COLO668 (cell line): ENCODE measurements around the gene LATS2.

Source experiments
- DNase-seq: peaks from one replicate; lab custom pipeline; 2025; ENCODE audit not compliant: unreplicated experiment; lab: John Stamatoyannopoulos, UW

Gene LATS2

GRCh38 chr13:20994441-20994821 lies 67.0 kb downstream of the LATS2 start:
- no peak for DNase-seq

GRCh38 chr13:20993661-20994440 lies 67.5 kb downstream of the LATS2 start:
- DNase-seq, result no peak

GRCh38 chr13:20993211-20993610 lies 68.2 kb downstream of the LATS2 start:
- no peak for DNase-seq

GRCh38 chr13:20991741-20992520 lies 69.5 kb downstream of the LATS2 start:
- DNase-seq, result no peak

DNA sequence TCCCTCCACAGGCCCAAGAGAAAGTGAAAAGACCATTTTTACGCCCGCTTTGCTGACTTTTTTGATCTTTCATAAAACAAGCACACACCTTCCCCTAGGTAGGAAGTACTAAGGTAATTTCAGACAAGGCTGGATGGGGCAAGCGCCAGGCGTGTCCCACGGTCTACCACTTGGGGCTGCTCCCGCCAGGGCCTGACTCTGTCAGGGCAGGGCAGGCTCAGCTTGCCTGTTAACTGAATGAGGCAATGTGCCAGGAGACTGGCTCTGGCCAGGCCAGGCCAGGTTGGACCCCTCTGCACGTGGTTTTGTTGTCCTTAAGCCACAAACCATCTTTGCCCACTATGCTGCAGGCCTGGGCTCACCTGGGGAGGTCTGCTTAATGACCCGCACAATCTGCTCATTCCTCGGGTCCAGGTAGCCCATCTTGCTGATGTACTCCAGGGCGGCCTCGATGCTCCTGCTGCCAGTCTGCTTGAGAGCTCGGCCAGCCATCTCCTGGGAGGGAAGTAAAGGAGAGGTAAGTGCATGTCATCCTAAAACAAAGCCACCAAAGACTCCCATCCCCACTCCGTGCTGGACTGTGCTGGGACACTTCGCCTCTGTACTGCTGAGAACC lies 70.4 kb downstream of the LATS2 start:
- DNase-seq, result no peak

DNA sequence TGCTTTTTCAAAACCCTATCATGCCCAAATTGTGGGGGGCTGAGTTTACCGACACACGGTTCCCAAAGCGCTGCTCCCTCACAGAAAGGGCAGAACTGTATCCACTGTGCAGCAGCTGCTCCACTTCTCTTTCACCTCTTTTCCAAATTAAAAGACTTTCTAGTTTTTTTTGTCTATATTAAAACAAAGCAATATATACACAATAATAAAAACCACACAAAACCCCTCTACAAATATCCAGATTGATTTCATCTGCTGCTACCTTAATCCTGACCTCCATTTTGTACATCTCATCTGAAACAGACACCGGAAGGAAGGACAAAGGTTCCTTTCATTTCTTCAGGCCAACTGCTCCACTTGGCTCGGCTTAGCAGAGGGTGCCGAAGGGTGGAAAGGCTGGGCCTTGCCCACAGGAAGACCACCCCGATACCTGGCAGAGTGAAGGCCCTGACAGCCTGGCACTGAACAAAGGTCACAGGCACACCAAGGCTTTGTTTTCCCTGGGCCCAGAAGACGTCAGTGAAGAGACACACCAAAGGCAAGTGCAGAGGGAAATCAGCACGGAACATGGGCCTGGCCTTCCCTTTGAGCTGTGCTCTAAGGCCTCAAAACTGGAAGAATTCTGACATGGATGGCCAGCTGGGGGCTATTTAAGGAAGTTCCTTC lies 71.6 kb downstream of the LATS2 start:
- DNase-seq, result no peak

- no peak for DNase-seq
Measured at GRCh38 chr13:20988909-20989655, 72.3 kb downstream of the LATS2 start.

- DNase-seq, result no peak
Measured at GRCh38 chr13:20988033-20988908, 73.1 kb downstream of the LATS2 start.

- no peak for DNase-seq
Measured at GRCh38 chr13:20987599-20987998, 73.8 kb downstream of the LATS2 start.

DNA sequence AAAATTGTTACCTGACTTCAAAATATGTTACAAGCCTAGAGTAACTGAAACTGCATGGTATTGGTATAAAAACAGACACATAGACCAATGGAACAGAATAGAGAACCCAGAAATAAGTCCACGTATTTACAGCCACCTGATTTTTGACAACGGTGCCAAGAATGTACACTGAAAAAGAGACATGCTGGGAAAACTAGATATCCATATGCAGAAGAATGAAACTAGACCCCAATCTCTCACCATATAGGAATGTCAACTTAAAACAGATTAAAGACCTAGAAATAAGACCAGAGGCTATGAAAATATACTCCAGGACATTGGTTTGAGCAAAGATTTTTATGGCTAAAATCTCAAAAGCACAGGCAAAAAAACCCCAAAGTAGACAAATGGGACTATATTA lies 76.5 kb downstream of the LATS2 start:
- DNase-seq, result no peak

DNA sequence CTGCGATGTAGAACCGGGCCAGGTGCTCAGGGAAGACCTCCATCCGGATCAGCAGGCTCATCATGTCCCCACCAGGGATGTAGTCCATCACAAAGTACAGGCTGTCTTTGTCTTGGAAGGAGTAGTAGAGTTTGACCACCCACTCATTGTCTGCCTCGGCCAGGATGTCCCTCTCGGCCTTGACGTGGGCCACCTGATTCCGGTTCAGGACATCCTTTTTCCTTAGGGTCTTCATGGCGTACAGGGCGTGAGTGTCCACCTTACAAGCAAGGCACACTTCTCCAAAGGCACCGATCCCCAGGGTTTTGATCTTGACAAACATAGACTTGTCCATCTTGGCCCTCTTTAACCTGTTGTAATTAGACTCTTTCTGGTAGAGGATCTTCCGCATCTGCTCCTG lies 78.0 kb downstream of the LATS2 start:
- no peak for DNase-seq

- DNase-seq, result no peak
Measured at GRCh38 chr13:20981370-20982095, 79.9 kb downstream of the LATS2 start.

DNA sequence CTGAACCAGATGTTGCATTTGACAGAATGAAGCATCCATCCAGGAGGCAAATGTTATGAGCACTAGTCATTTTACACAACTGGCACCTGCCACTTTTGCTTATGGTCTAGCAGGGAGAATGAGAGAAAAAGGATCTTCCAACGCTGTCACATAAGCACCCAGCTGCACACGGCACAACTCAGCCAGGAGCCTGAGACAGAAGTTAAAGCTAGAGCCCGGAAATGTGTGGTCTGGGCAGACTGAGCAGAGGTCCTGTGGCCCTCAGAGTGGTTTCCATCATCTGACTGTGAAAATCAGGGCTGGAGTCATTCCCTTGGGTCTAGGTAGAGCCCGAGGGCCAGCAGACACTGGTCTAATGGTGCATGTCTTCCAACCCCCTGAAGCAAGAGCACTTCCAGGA lies 80.5 kb downstream of the LATS2 start:
- no peak for DNase-seq

DNA sequence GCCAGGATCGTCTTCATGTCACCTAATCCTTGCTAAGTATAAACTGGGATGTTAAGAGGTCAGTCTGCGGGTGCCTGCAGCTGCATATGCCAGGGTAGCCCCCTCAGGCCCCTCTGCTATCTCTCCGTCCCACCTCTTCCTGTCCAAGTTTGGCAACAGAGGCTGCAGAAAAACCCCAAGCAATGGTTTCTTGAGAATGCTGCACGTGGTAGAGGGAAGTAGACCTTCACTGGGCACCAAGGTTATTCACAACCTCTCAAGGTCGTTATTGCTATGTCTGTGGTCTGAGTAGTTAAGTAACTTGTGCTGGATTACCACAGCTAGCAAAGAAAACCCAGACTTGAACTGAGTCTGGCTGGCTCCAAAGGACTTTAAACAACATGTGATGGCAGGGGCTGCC lies 81.0 kb downstream of the LATS2 start:
- no peak for DNase-seq

DNA sequence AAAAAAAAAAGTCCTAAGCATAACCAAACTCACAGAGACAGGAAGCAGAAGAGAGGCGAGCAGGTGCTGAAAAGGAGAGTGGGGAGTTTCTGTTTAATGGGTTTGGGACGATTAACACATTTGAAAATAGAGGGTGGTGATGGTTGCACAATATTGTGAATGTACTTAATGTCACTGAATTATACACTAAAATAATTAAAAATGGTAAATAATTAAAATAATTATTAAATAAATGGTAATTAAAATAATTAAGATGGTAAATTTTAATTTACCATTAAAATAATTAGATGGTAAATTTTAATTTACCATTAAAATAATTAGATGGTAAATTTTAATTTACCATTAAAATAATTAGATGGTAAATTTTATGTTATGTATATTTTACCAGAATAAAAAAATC lies 84.0 kb downstream of the LATS2 start:
- no peak for DNase-seq

- no peak for DNase-seq
Measured at GRCh38 chr13:20974981-20975585, 86.3 kb downstream of the LATS2 start.

GRCh38 chr13:20973886-20974425 lies 87.4 kb downstream of the LATS2 start:
- DNase-seq, result no peak

- no peak for DNase-seq
Measured at GRCh38 chr13:20972731-20973130, 88.7 kb downstream of the LATS2 start.

- no peak for DNase-seq
Measured at GRCh38 chr13:20969182-20969581, 92.2 kb downstream of the LATS2 start.
